Kidney (tissue), 14 donors: ENCODE results near the gene CDH2. TPM values are rescaled to one million over a fixed set of nuclear protein-coding genes. Genes with fewer than 3 reads are reported as not detected.

Source experiments
- DNase-seq, 5 donors: peaks; one replicate each; pipeline ENCODE4 v3.0.0-alpha.2; 2013 to 2020
- FAIRE-seq: peaks from 2 replicates; lab custom pipeline; 2012; peaks lifted over from hg19 to GRCh38; lab: Jason Lieb, UNC
- H3K27ac ChIP-seq, 2 donors: one replicate each; pipeline ENCODE4 v1.7.0; 2013; ENCODE audit warnings: low read depth in 2 of 2, low read length in 2 of 2, inconsistent platforms in 1 of 2
- H3K27me3 ChIP-seq: one replicate; pipeline ENCODE4 v1.7.1; 2013; ENCODE audit warnings: low read length, inconsistent platforms; ENCODE audit not compliant: control insufficient read depth, insufficient read depth
- H3K36me3 ChIP-seq, 3 donors: one replicate each; pipeline versions ENCODE4 v1.7.0 to v1.7.1; 2013; ENCODE audit warnings: low read length in 3 of 3, control low read depth in 1 of 3, inconsistent platforms in 1 of 3; ENCODE audit not compliant: insufficient read depth in 3 of 3, control insufficient read depth in 2 of 3
- H3K4me1 ChIP-seq, 3 donors: one replicate each; pipeline versions ENCODE4 v1.7.0 to v1.7.1; 2013; ENCODE audit warnings: low read length in 3 of 3, inconsistent platforms in 1 of 3, low read depth in 1 of 3; ENCODE audit not compliant: control insufficient read depth in 2 of 3, insufficient read depth in 2 of 3
- H3K4me3 ChIP-seq, 3 donors: one replicate each; pipeline versions ENCODE4 v1.7.0 to v1.8.1; 2013; ENCODE audit warnings: low read length in 3 of 3, control low read depth in 1 of 3, inconsistent platforms in 1 of 3
- H3K9ac ChIP-seq, 3 donors: one replicate each; pipeline versions ENCODE4 v1.7.0 to v1.7.1; 2013; ENCODE audit warnings: low read length in 3 of 3, control low read depth in 1 of 3, inconsistent platforms in 1 of 3
- H3K9me3 ChIP-seq, 3 donors: one replicate each; pipeline versions ENCODE4 v1.7.0 to v1.7.1; 2013; ENCODE audit warnings: low read length in 3 of 3, control low read depth in 1 of 3, inconsistent platforms in 1 of 3; ENCODE audit not compliant: control insufficient read depth in 2 of 3, insufficient read depth in 1 of 3
- CTCF ChIP-seq: IDR thresholded peaks from 3 replicates; pipeline ENCODE4 v1.5.1; 2012; ENCODE audit warnings: mild to moderate bottlenecking, moderate library complexity, borderline replicate concordance; ENCODE audit not compliant: insufficient read depth; ENCODE audit errors: extremely low read depth
- intact Hi-C: fragments of 100-400 bp; cut with DNase I; formaldehyde crosslinking; loops from one replicate; pipeline ENCODE4 v1.11.1; 2022
- polyA plus RNA-seq: library from polyadenylated mRNA; stranded (reverse); fragments of 350-450 nt; fragmentation: Illumina TruSeq; extraction: RNeasy Lipid Tissue Mini Kit (QIAGEN cat#74804); gene quantifications from one replicate; pipeline ENCODE4 v1.2.3, GENCODE V29; 2014; ENCODE audit warnings: low read depth, low replicate concordance; ENCODE audit not compliant: insufficient read depth
- total RNA-seq: library from RNA; stranded (reverse); fragmentation: NEBNext Ultra II Directional; extraction: Animal tissue kit (Norgen Biotek cat#: 25700); gene quantifications from one replicate; pipeline ENCODE4 v1.2.1, GENCODE V29; 2021
- donor health status: control.
- donor health status: control.
- donor health status: control.
- donor health status: control.
- donor health status: control.
- donor health status: DM: yes; HTN: yes; CAD: no.
- donor health status: Normal renal cell carcinoma (clear cell type).

Gene CDH2
- total and polyA plus RNA-seq, 2 donors from 2014 or later: 6.3 to 29.6 TPM

- Histone ChIP-seq H3K9ac (peak overlapping the region in 1 of 3 donors; percentile 65), H3K9me3 (no peaks in the 10 kb centered on the region), H3K36me3 (no peaks in the 10 kb centered on the region), H3K4me3 (peak overlapping the region in 1 of 3 donors; percentile 28), H3K27me3 (no peaks in the 10 kb centered on the region), H3K27ac (peak overlapping the region in 1 of 2 donors; percentile 64), H3K4me1 (peaks cover 0 to 7% (median 0%) of the 10 kb centered on the region in 3 donors)
- TF ChIP-seq CTCF: no peak
- DNase-seq: no peak
- FAIRE-seq: peak; percentile 33
- intact Hi-C loops: no loop called here
Observed at GRCh38 chr18:28168725-28169124, 8.2 kb downstream of the CDH2 start.

- Histone ChIP-seq H3K4me3 (peak overlapping the region in 2 of 3 donors; percentile 1 to 30), H3K4me1 (peaks cover 0 to 12% (median 0%) of the 10 kb centered on the region in 3 donors), H3K27ac (peak overlapping the region; percentile 61 to 64), H3K9me3 (no peaks in the 10 kb centered on the region), H3K9ac (no peak overlapping the region), H3K27me3 (no peaks in the 10 kb centered on the region), H3K36me3 (no peaks in the 10 kb centered on the region)
- DNase-seq (peak in 2 of 5 donors; percentile 62 to 76), FAIRE-seq (no peak)
- intact Hi-C loops: no loop called here
- TF ChIP-seq CTCF: no peak
Observed at GRCh38 chr18:28167835-28168349, 9.0 kb downstream of the CDH2 start.

- peaks cover 0 to 16% (median 0%) of the 10 kb centered on the region in 3 donors for H3K4me1 ChIP-seq
- no peaks in the 10 kb centered on the region for H3K27me3 ChIP-seq
- H3K9me3 ChIP-seq: no peaks in the 10 kb centered on the region
- FAIRE-seq (no peak), DNase-seq (no peak)
- TF ChIP-seq CTCF: no peak
- no peaks in the 10 kb centered on the region for H3K36me3 ChIP-seq
- no peak overlapping the region for H3K4me3 ChIP-seq
- no peak overlapping the region for H3K27ac ChIP-seq
- no peak overlapping the region for H3K9ac ChIP-seq
- intact Hi-C loops: no loop called here
Observed at GRCh38 chr18:28164771-28165483, 12.0 kb downstream of the CDH2 start.
